Measurements from ENCODE around the gene APOBEC4.
"Not testable (repeated sequence)": the region's sequence is repeated elsewhere in the genome, so short reads cannot be mapped to it uniquely, and the experiment has no call there.

APOBEC4 gene

DNA sequence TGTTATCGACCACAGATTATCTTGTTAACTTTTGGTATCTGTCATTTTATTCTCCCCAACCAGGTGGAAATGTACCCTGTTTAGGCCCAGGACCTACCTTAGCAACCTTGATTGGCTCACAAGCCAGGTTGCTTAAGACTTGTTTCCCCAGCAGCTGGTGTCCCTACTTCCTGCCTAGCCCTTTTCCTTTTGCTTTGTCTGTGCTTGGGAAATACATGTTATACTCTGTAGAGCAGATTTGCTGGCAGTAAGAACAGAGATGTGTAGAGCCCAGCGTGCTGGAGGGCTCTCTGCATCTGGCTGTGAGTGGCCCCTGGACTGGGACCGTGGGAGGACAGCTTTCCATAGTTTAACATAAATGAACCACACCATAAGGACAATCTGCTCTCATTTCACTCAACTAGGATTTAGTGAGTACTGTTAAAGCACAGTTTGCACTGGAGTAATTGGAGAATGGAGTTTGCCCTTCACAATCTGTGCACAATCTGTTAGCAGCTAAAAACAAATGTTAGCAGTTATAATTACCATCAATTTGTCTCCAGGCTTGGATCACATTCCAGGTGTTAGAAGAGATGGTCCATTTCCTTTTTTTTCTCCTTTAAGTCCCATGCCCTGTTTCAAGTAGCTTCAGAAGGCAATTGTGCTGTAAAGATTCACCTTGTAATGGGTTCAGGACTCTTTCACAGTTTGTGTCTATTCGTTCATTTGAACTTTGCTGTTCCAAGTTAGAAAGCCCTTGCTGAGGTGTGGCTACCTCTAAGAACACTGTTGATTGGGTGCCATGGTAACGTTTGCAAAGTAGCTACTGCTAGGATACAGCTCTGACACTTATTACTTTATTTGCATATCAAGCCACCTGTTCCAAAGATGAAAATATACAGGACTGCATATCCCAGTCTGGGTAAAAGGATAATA, at the start of gene APOBEC4:
APOBEC4 (minus strand) TSS at position 770 of the 915 bp plus-strand sequence. CDS start 4,535 bp downstream, outside the sequence.
- DNase-seq, result no peak

DNA sequence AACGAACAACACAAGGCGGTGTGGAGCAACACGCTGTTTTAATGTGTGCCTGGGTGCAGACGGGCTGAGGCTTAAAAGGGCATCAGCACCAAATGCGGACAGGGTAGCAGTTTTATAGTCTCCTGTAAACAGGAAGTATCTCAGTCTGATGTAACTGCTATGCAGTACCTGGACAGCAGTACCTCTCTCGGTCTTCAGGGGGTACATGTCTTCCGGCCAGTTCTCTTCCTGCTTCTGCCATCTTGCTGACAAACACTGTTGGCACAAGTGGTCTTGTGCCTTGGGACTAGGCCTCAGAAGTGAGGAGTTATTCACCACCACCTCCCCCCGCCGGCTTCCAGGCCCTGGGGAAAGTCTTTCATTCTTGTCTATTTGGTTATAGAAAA, 49.7 kb upstream of the APOBEC4 start:
- no peak for DNase-seq

DNA sequence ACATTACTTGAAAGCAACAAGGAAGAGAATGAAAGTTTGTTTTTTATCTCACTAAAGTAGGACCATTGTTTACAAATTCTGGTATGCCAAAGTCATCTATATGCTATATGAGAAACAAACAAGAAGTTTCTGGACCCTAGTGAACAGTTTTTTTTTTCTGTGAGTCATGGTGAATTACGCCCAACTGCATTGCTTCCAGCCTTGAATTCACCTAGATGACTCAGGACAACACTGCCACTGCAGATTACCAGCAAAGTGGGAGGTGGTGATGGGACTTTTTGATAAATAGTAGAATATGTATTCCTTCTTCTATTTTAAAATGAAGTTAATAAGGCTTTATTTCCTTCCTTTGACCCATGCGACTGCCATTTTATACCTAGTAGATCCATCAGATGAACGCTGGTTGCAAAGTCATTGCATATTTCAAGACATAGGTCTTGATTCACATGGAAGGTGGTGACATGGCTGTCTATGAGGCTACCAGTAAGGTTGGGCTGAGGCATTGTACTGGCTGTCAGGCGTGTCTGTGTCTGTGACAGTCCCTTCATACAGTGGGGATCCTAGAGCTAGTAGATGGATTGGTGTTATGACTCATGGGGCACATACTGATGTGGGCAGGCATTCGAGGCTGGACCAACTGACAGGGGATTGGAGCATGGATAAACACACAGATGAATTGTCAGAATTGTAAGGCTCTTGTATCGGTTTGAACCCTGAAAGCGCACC, 49.1 kb upstream of the APOBEC4 start:
- no peak for DNase-seq

DNA sequence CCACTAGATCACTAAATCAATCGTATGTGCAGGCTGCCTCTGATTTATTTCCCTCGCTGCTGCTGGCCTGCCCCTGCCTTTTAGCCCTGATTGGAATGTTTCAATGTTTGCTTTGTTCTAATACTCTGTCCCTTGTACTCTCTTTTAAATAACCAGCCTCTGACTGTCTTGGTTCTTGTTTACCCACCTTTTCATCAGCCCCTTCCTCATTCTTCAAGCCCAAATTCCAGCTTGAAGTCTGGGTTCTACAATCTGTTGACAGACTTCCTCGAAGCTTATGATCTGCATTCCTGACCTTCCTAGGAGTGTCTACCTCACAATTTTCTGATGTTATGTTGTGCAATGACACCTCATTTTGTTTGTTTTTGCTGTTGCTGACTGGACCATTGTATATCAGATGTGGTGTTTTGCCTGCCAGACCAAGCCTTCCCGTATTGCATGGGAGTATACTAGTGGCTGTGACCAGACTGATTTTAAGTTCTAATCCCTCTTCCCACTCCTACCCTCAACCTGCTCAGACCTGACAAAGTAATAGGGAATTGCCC, 46.6 kb upstream of the APOBEC4 start:
- no peak for DNase-seq

DNA sequence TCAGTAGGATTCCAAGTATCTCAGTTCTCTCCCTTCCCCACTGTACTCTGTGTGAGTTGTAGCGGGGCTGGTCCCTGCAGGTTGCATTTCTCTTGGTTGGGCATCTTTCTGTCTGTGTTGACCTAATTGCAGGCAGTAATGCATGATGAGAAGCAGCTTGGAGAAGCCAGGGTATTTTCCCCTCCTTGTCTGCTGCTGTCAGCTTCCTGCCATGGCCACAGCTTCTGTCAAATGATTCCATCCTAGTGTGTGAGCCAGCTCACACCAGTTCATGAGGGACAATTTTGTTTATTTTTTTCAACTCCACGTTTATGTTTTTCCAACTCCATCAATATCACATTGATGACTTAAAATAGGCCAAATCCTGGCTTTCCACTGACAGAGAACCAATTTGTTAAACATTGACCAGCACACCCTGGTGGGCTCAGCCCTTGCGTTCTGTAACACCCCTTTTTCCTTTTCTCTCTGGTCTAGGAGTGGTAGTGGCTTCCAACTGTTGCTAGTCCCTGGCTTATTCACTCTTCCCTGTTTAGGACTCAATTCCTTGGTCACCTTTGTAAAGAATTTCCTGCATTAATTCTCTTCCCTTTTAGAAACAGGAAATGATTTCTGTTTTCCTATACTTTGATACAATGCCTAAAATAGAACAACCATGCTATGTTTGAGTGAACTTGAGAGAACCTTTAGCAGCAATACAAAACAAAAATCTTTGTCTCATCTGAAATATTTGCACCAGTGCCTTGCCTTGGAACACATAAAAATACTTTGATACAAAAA, 44.9 kb upstream of the APOBEC4 start:
- no peak for DNase-seq

GRCh38 chr1:183696981-183697380, 43.9 kb upstream of the APOBEC4 start:
- DNase-seq, result no peak

DNA sequence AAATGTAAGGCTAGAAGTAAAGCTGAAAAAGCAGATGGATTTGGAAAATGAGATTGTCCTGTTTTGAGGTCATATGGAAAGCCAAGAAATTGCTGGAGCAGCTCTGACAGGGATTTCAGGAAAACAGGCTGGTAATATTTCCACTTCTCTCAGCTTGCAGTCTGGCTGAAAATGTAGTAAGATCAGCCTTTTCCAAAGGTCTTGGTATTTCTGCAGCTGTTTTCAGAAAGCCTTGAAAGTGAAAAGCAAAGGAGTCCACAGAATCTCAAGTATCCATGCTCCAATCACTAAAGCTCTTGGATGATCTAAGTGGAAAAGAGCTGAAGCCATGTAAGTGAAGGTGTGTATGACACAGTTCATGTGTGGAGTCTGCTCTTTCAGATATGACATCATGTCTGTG, 41.6 kb upstream of the APOBEC4 start:
- DNase-seq, result no peak

DNA sequence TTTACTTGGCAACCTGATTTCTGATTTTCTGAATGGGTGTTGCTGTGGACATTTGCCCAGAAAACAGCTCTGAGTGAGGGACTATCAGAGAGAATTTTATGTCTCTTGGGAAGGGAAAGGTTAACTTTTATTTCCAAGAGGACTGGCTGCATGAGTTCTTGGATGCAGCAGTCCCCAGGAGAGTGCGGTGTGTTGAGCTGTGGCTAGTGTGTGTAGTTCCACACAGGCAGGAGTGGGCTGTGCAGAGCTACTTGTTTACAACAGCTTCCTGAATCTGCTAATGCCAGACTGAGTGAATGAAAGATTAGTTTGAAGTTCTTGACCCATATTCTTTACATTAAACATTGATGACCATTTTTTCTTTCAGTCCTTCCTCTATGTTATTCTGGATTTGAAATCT, 41.0 kb upstream of the APOBEC4 start:
- DNase-seq, result no peak

GRCh38 chr1:183693521-183693920, 40.4 kb upstream of the APOBEC4 start:
- DNase-seq, result no peak

- DNase-seq, result no peak
Measured at GRCh38 chr1:183689762-183690204, 36.7 kb upstream of the APOBEC4 start.

GRCh38 chr1:183688341-183689060, 35.4 kb upstream of the APOBEC4 start:
- DNase-seq, result no peak

- DNase-seq, result no peak
Measured at GRCh38 chr1:183687546-183688304, 34.6 kb upstream of the APOBEC4 start.

DNA sequence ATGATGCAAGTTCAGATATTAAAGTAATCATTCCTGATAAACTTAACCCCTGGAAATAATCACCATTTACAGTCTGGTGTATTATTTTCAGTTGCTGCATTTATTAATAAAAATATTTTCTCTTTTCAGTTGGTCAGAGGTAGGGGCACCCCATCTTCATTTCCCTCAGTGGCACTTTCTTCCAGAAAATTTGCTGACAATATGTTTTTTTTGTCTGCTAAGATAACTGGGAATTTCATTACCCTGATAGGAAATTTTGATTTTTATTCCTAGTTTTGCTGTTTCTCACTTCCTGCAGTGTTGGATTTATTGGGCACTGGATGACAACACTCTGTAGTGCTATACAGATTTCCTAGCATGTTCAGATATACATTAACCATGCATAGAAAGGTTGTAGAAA, 33.1 kb upstream of the APOBEC4 start:
- DNase-seq, result no peak

DNA sequence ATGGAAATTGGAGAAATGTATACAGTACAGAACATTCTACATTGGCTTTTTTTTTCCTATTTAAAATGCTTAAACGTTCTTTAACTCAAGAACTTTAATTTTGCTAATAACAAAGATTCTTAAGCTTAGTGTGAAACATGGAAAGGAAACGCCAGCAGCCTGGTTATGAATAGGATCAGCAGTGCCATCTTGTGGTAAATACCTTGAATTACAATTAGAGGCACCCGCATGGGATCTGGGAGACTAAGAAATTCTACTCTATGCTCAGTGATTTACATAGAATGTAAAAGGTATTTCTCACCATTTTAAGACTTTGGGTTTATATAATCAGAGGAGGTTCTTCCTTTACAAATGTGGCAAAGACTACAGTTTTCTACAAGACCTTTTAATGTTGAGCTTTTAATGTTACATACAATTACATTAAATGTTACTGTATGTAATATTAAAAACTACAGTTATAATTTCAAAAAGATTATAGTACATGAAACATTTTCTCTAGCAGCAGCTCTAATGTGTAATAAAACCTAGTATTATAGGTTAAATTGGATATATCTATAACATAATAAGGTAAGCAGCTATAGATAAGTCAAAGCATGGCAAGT, 32.1 kb upstream of the APOBEC4 start:
- peak; percentile 31 for DNase-seq

DNA sequence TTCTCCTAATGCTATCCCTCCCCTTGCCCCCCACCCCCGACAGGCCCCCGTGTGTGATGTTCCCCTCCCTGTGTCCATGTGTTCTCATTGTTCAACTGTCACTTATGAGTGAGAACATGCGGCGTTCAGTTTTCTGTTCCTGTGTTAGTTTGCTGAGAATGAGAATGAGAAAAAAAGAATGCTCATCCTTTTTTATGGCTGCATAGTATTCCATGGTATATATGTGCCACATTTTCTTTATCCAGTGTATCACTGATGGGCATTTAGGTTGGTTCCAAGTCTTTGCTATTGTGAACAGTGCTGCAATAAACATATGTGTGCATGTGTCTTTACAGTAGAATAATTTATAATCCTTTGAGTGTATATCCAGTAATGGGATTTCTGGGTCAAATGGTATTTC, 26.2 kb upstream of the APOBEC4 start:
- DNase-seq, result not testable (repeated sequence)

DNA sequence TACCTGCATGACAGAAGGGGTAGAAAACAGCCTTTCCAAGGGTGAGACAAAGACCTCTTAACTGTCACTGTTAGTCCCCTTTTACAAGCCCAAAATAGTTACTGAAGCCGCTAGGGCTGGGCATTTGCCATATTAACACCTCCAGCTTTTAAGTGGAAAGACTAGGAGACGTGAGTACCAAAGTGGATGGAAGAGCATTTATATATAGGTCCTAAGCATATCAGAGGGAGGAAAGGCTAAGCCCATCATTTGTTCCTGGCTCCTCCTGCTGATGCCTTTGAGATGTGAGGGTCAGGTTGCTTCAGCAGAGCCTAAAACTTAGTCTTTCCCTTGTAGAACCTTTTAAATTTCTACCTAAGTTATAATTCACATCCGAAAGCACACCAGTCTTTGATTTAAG, 25.7 kb upstream of the APOBEC4 start:
- DNase-seq, result no peak

DNA sequence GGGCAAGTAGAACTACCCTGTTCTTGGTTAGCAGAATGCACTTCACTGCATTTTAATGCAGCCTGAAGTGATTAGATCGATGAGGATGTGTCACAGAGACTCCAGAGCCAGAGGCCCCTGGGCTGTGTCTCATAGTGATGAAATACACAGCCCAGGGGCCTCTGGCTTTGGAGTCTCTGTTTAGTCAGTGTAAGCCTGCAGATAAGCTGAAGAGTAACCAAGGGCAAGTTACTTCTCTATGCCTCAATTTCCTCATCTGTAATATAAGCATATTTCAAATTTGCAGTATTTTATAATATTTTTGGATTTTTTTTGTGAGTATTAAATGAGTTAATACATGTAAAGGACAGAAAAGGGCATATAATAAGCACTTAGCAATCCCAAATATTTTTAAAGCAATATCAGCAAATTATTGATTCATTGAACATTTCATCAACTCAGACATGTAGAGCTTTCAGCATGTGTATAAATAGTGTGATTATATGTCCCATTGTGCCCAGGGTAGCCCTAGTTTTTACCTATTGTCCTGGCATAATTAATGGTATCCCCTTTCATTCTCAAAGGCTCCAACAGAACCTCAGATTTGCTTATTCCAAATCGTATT, 23.6 kb upstream of the APOBEC4 start:
- no peak for DNase-seq

GRCh38 chr1:183675883-183676585, 22.9 kb upstream of the APOBEC4 start:
- DNase-seq, result no peak

- DNase-seq, result no peak
Measured at GRCh38 chr1:183675381-183675780, 22.3 kb upstream of the APOBEC4 start.

DNA sequence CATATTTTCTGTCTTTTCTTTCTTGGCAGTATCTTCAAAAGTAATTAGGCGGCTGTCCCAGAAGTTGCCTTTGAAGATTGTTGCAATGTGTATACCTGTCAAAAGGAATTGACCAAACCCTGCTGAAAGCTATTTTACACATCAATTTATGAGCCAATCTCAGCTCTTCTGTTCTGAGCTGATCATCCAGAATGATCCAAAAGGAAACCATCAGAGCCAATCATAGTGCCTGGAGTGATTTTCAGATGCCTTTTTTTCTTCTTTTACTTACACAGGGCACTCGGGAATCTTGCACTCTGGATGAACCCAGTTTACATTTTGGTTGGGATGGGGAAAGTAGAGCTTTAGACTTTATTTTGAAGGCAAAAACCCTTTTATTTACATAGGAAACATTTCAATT, 21.8 kb upstream of the APOBEC4 start:
- no peak for DNase-seq
